ENCODE results near the gene COL5A1.
"Not testable (repeated sequence)": the region's sequence is repeated elsewhere in the genome, so short reads cannot be mapped to it uniquely, and the experiment has no call there.

The COL5A1 gene

DNA sequence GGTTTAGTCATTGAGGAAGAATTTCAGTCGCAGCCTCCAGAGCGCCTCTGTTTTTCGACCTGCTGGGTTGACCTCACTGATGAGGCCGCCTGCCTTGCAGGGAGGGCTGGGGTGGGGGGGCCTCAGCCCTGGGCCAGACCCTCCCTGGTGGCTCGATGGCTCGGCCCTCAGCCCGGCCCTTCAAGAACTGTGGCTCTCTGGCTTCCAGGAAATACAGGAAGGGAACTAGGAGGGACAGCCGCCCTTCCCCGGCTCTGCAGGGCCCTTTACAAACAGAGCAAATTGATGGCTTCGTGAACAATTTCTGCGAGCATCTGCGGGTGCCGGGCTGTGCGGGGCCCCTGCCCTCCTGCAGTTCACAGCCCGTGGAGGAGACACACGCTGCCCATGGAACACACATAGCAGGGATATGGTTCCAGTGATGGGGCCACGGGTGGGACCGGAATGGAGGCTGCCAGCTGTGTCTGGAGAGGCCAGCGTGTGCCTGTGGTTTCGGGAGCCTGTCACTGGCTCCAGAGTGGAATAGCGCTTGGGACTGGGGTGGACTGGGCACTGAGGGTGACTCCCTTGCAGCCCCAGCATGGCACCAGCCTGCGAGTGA is 39.6 kb downstream of the COL5A1 start:
- no peaks in the 10 kb centered on the region for H3K4me1 ChIP-seq (ENCODE audit: control insufficient read depth in 1 of 2, insufficient read depth in 1 of 2, low read depth in 1 of 2, low read length in 1 of 2)

DNA sequence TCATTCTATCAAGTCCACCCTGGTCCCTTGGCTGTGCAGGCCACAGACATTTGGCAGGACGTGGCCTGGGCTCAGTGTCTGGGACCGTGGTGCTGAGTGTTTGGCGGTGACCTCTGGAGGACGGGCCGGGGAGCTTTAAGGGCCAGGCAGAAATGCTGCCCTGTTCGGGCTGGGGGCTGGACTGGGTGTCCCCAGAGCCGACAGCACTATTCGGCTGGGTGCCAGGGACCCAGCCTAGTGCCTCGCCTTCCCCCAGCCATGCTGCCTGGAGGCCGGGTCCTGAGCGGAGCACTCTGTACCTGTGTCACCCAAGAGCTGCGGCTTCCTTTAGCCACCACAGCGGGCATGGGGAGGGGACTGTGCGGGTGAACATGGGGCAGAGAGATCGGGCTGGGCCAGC is 40.4 kb downstream of the COL5A1 start:
- H3K4me1 ChIP-seq (ENCODE audit: control insufficient read depth in 1 of 2, insufficient read depth in 1 of 2, low read depth in 1 of 2, low read length in 1 of 2) = no peaks in the 10 kb centered on the region
- no peaks in the 10 kb centered on the region for H3K36me3 ChIP-seq
- TF ChIP-seq, protein P1, sequence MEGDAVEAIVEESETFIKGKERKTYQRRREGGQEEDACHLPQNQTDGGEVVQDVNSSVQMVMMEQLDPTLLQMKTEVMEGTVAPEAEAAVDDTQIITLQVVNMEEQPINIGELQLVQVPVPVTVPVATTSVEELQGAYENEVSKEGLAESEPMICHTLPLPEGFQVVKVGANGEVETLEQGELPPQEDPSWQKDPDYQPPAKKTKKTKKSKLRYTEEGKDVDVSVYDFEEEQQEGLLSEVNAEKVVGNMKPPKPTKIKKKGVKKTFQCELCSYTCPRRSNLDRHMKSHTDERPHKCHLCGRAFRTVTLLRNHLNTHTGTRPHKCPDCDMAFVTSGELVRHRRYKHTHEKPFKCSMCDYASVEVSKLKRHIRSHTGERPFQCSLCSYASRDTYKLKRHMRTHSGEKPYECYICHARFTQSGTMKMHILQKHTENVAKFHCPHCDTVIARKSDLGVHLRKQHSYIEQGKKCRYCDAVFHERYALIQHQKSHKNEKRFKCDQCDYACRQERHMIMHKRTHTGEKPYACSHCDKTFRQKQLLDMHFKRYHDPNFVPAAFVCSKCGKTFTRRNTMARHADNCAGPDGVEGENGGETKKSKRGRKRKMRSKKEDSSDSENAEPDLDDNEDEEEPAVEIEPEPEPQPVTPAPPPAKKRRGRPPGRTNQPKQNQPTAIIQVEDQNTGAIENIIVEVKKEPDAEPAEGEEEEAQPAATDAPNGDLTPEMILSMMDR (IDR thresholded peaks at IDR 0.05) = no peak
- no peak overlapping the region for H3K27ac ChIP-seq
- no peaks in the 10 kb centered on the region for H3K9me3 ChIP-seq
- H3K4me3 ChIP-seq (ENCODE audit: low read depth in 1 of 2, low read length in 1 of 2) = no peak overlapping the region
- H3K27me3 ChIP-seq = no peaks in the 10 kb centered on the region

More for the DNA sequence above, 39.6 kb downstream of the COL5A1 start:
- Histone ChIP-seq H3K27me3 (no peaks in the 10 kb centered on the region), H3K9me3 (no peaks in the 10 kb centered on the region), H3K4me3 (ENCODE audit: low read depth in 1 of 2, low read length in 1 of 2) (no peak overlapping the region), H3K36me3 (no peaks in the 10 kb centered on the region), H3K27ac (no peak overlapping the region)
- TF ChIP-seq, protein P1 (IDR thresholded peaks at IDR 0.05) = no peak

GRCh38 chr9:134682651-134683364 is 41.2 kb downstream of the COL5A1 start:
- Histone ChIP-seq H3K9me3 (no peaks in the 10 kb centered on the region), H3K4me3 (ENCODE audit: low read depth in 1 of 2, low read length in 1 of 2) (no peak overlapping the region), H3K27ac (no peak overlapping the region), H3K36me3 (no peaks in the 10 kb centered on the region), H3K27me3 (no peaks in the 10 kb centered on the region), H3K4me1 (ENCODE audit: control insufficient read depth in 1 of 2, insufficient read depth in 1 of 2, low read depth in 1 of 2, low read length in 1 of 2) (no peaks in the 10 kb centered on the region)
- TF ChIP-seq, protein P1 (IDR thresholded peaks at IDR 0.05) = no peak

- Histone ChIP-seq H3K27ac (no peak overlapping the region), H3K27me3 (no peaks in the 10 kb centered on the region), H3K4me1 (ENCODE audit: control insufficient read depth in 1 of 2, insufficient read depth in 1 of 2, low read depth in 1 of 2, low read length in 1 of 2) (no peaks in the 10 kb centered on the region), H3K4me3 (ENCODE audit: low read depth in 1 of 2, low read length in 1 of 2) (no peak overlapping the region), H3K9me3 (no peaks in the 10 kb centered on the region), H3K36me3 (no peaks in the 10 kb centered on the region)
- TF ChIP-seq, protein P1 (IDR thresholded peaks at IDR 0.05) = no peak
These were observed 42.2 kb downstream of the COL5A1 start for GRCh38 chr9:134683714-134684374.

DNA sequence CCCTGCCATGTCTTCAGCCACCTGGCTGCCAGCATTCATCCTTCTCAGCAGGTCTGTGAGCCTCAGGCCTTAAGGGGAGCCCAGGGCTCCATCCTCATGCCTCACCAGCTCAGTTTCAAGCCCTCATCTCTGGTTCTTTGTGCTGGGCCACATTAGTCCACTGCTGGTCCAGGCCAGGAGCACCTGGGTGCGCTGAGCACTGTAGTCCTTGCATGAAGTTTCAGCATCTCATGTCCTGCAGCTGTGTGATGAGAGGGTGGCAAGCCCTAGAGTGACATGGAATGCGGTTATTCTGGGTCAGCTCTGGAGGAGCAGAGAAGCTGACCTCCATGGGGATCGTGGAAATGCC is 42.7 kb downstream of the COL5A1 start:
- TF ChIP-seq, protein P1 (IDR thresholded peaks at IDR 0.05) = no peak
- Histone ChIP-seq H3K27me3 (no peaks in the 10 kb centered on the region), H3K27ac (no peak overlapping the region), H3K36me3 (no peaks in the 10 kb centered on the region), H3K9me3 (no peaks in the 10 kb centered on the region), H3K4me3 (ENCODE audit: low read depth in 1 of 2, low read length in 1 of 2) (no peak overlapping the region), H3K4me1 (ENCODE audit: control insufficient read depth in 1 of 2, insufficient read depth in 1 of 2, low read depth in 1 of 2, low read length in 1 of 2) (no peaks in the 10 kb centered on the region)

- H3K4me1 ChIP-seq (ENCODE audit: control insufficient read depth in 1 of 2, insufficient read depth in 1 of 2, low read depth in 1 of 2, low read length in 1 of 2); H3K4me3 ChIP-seq (ENCODE audit: low read depth in 1 of 2, low read length in 1 of 2); H3K36me3 ChIP-seq; H3K27ac ChIP-seq; H3K9me3 ChIP-seq; H3K27me3 ChIP-seq: not testable (repeated sequence)
These were observed 43.3 kb downstream of the COL5A1 start for GRCh38 chr9:134684941-134685340.

Data from neutrophil (primary cell).